ENCODE measurements around the gene BBS7. TPM values are rescaled to one million over a fixed set of nuclear protein-coding genes. Genes with fewer than 3 reads are reported as not detected.

The BBS7 gene
- total RNA-seq, 2 experiments from 2014 or later, result 23.2 to 27.0 TPM

- POLR2A ChIA-PET, result no interaction called here
- CTCF ChIA-PET, result no interaction called here
Measured at GRCh38 chr4:121842862-121843261, 27.4 kb downstream of the BBS7 start.

GRCh38 chr4:121838136-121838535, 32.1 kb downstream of the BBS7 start:
- POLR2A ChIA-PET, result interaction anchor here (0.6 kb wide), 1 partner anchor 33 kb away, joined by 4 read pairs; no protein-coding TSS in a partner anchor
- CTCF ChIA-PET, result no interaction called here

DNA sequence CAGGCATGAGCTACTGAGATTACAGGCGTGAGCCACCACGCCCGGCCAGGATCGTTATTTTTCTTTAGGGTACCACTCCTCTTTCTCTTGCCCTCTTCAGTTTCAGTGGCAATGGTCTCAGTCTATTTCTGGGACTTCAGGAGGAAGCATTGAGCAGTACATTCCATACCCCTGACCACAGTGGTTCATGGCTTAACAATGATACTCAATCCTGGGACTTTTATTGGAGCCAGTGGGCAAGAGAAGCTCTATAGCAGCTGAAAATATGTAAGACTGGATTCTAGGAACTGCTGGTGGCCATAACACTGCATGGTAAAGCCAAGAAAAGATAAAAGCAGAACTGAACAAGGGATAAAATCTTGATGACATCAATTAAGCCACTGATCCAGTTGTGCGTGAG, 40.8 kb downstream of the BBS7 start:
- ChIA-PET POLR2A (no interaction called here), CTCF (no interaction called here)

DNA sequence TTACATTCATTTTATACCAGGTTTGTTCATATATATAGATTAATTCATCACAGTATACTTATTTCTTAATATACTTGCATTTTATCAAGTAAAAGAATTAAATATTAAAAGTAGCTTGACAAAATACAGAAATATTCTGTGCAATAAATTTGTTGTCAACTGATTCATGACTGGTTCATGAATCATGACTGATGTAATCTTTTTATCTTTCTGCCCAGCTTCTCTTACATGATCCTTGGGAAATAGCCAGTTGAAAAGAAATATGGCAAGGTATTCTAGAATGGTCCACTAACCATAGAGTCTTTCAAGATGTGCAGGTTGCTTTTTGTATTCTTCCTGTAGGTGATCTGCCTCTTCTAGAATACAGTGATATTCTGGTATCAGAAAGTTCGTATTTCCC, 42.4 kb downstream of the BBS7 start:
- POLR2A ChIA-PET, result no interaction called here
- CTCF ChIA-PET, result no interaction called here

DNA sequence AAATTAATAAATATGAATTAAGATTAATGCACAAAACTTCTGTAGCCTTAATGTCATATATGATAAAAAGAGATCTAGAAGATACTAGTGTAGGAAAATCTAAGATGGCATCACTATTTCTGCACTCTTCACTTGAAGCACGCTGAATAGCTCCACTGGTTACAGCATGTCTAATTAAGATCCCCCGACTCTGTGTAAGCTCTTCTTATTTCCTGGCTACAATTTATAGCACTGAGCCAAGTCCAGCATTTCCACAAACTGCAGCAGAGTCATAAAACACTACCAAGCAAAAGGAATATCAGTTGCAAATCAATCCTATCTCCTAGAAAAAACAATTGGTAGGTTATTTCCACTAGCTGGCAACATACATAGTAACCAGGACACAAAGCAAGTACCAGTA, 45.3 kb downstream of the BBS7 start:
- POLR2A ChIA-PET, result interaction anchor here (0.6 kb wide), 1 partner anchor 133 kb away, joined by 3 read pairs; no protein-coding TSS in a partner anchor
- CTCF ChIA-PET, result interaction anchor here (1.5 kb wide), 1 partner anchor 24 kb away, joined by 3 read pairs; the partner anchor contains the start of gene EXOSC9

GRCh38 chr4:121824171-121824527, 46.1 kb downstream of the BBS7 start:
- ChIA-PET POLR2A (interaction anchor here (0.7 kb wide), 1 partner anchor 46 kb away, joined by 5 read pairs; the partner anchor contains the start of gene BBS7), CTCF (interaction anchor here (1.5 kb wide), 1 partner anchor 23 kb away, joined by 3 read pairs; the partner anchor contains the start of gene EXOSC9)

DNA sequence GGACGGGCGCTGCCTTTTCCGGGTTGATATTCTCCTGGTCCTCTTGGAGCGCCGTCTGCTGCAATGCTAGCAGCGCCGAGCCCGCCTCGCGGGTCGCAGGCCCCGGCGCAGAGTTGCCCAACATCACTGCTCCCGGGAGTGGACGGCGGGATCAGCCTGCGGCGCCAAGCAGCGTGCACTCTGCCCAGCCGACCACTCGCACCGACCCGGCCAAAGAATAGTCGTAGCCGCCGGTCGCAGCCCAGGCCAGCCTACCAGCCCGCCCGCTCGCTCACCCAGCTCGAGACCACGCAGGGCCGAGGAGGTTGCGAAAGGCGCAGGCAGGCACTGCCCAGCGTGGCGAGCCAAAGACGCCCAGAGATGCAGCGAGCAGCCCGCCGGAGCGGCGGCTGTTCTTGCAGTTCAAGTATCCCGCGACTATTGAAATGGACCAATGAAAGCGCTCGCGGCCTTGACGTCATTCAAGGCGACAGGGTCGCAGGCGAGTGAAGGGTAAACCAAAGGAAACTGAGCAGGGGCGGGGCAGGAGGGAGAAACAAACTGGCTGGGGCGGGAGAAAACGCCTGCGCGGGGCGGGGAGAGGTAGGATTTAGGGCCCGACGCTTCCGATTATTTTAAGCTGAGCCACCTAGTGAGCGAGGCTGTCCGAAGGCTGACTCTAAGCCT, 46.6 kb downstream of the BBS7 start, which contains the start of gene CCNA2:
Gene CCNA2 (minus strand): TSS at position 379 of the 666 bp plus-strand sequence. CDS start 255 bp downstream, at position 124.
- ChIA-PET POLR2A (interaction anchor here (0.7 kb wide), 1 partner anchor 46 kb away, joined by 5 read pairs; the partner anchor contains the start of gene BBS7), CTCF (interaction anchor here (1.5 kb wide), 1 partner anchor 22 kb away, joined by 3 read pairs; the partner anchor contains the start of gene EXOSC9)

DNA sequence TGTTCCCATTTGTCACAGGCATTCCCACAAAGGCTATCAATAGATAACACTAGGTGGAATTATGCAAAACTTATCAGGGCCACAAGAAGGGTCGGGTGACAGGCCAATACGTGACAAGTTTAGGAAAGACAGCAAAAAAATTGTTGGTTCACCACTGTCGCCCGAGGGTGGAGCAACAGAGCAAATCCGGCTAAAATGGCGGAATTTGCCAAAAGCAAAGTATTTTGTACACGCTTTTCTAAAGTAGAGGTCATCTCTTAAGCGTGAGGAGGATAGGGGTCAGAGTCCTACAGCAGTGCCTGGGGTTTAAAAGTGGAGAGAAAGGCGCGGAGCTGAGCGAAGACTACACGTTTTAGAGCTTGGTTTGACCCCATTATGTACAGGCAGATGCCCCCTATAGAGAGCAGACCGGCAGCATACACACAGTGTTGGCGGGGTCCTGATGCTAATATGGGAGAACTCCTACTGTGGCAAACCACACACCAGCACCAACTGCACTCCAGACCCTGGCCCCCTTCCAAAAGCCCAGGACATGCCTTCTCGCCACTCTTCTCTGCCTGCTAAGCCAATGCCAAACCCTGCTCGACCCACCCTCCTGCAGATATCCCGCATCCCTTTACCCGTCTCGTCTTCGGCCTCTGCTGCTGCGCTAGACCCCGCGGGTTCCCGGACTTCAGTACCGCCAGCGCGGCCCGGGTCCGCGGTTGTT, 47.3 kb downstream of the BBS7 start:
- CTCF ChIA-PET, result no interaction called here
- POLR2A ChIA-PET, result interaction anchor here (0.8 kb wide), 1 partner anchor 22 kb away, joined by 3 read pairs; no protein-coding TSS in a partner anchor

DNA sequence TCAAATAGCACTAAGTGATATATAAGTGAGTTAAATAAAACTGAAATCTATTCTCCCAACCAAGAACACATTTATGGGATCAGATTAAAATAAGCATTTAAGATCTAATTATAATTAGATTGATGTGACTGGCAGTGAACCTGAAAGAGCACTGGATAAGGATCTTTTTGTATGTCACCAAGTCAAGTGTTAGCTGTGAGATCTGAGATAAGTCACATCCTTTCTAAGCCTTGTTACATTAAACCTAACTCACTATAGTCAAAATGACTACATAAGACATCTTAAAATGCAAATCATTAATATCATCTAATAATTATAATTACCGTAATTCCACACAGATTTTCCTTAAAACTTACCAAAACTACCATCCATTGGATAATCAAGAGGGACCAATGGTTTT, 48.2 kb downstream of the BBS7 start:
- ChIA-PET POLR2A (interaction anchor here (0.6 to 0.8 kb wide), 2 partner anchors 20 to 21 kb away, joined by 3 read pairs; no protein-coding TSS in a partner anchor), CTCF (no interaction called here)

GRCh38 chr4:121819216-121819965, 50.9 kb downstream of the BBS7 start:
- POLR2A ChIA-PET, result interaction anchor here (0.7 kb wide), 1 partner anchor 433 kb away, joined by 3 read pairs; no protein-coding TSS in a partner anchor
- CTCF ChIA-PET, result interaction anchor here (0.7 kb wide), 1 partner anchor 323 kb away, joined by 3 read pairs; no protein-coding TSS in a partner anchor

GRCh38 chr4:121818215-121818614, 52.1 kb downstream of the BBS7 start:
- POLR2A ChIA-PET, result no interaction called here
- CTCF ChIA-PET, result no interaction called here

DNA sequence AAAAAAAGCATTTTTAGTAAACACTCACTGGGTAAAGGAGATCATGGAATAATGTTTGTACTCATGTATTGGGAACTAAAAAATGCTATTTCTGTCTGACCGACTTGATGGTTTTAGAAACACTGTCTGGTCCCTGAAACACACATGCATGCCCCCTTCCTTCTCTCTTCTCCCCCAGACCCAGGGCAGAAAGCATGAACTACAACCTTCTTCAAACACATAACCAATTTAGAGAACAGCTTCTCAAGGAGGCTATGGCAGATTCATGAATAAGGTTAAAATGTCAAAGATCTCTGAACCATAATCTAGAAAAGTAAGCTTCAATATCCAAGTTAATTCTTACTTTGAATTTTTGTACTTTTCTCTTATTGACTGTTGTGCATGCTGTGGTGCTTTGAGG, 52.6 kb downstream of the BBS7 start:
- CTCF ChIA-PET, result no interaction called here
- POLR2A ChIA-PET, result no interaction called here

DNA sequence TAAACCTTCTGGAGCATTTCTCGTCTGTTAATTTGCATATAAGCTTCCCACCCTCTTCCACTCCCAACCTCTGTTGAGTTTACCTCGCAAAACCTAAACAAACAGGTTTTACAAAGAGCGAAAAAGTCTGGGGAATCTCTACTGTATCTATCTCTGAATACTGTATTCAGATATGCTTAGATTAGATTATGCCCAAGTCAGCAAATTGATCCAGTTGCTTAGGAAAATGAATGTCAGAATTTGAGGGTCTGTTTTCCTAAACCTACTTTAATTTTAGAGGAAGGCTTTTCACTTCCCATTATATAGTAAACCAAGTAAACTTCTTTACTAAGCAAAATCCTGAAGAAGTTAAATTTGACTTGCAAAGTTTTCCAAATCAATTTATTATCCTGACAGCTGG, 53.3 kb downstream of the BBS7 start:
- ChIA-PET POLR2A (no interaction called here), CTCF (no interaction called here)

- POLR2A ChIA-PET, result no interaction called here
- CTCF ChIA-PET, result no interaction called here
Measured at GRCh38 chr4:121814756-121815155, 55.5 kb downstream of the BBS7 start.

- POLR2A ChIA-PET, result no interaction called here
- CTCF ChIA-PET, result no interaction called here
Measured at GRCh38 chr4:121811122-121811521, 59.2 kb downstream of the BBS7 start.

- POLR2A ChIA-PET, result no interaction called here
- CTCF ChIA-PET, result no interaction called here
Measured at GRCh38 chr4:121806411-121806810, 63.9 kb downstream of the BBS7 start.

DNA sequence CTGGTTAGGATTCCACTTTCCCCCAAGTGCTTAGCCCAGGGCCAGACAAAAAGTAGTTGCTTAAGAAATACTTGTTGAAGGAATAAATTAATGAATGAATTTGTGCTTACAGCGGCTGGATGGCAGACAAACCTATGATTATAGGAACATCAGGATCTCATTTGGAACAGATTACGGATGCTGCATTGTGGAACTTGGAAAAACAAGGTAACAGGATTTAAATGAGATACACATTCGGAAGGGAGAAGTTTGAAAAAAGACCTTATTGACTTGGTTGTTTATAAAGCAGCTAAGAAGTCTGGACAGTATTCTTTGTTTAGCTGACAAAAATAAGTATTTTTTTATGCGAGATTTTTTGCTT, 68.6 kb downstream of the BBS7 start:
- ChIA-PET CTCF (interaction anchor here (1.0 to 1.1 kb wide), 2 partner anchors 22 to 105 kb away, joined by 3 to 4 read pairs; partner anchors contain the start of genes ANXA5 and CCNA2), POLR2A (interaction anchor here (0.5 to 0.6 kb wide), 3 partner anchors 68 to 318 kb away, joined by 3 to 4 read pairs (median 3); partner anchors contain the start of gene ANXA5)

GRCh38 chr4:121800961-121801714, 69.1 kb downstream of the BBS7 start, which contains the start of gene EXOSC9:
TSS of gene EXOSC9 (plus strand) at chr4:121801323. CDS start at chr4:121801425, 102 bp downstream.
- CTCF ChIA-PET, result interaction anchor here (1.0 to 1.1 kb wide), 2 partner anchors 23 to 104 kb away, joined by 3 to 4 read pairs; partner anchors contain the start of genes ANXA5 and CCNA2
- POLR2A ChIA-PET, result interaction anchor here (0.5 to 0.9 kb wide), 5 partner anchors 21 to 954 kb away, joined by 3 to 4 read pairs (median 3); partner anchors contain the start of gene ANXA5

DNA sequence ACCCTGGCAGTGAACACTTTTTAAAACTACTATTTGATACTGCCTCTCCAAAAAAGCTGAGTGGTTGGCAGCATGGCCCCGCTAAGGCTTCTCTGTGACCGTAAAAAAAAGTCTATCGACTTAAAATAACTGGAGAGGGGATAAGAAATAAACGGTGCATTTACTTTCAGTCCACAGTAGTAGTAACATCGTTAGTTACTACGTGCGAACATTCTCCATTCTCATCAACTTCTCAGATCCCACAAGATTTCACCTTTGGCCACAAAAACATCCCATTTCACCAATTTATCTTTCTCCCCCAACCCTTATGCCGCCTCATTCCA, 69.7 kb downstream of the BBS7 start:
- POLR2A ChIA-PET, result interaction anchor here (0.6 to 0.9 kb wide), 2 partner anchors 22 to 953 kb away, joined by 3 read pairs; no protein-coding TSS in a partner anchor
- CTCF ChIA-PET, result interaction anchor here (1.1 kb wide), 1 partner anchor 104 kb away, joined by 4 read pairs; the partner anchor contains the start of gene ANXA5

Measured in activated CD8-positive, alpha-beta memory T cell treated with anti-CD3 and anti-CD28 coated beads for 36 hours (primary cell).